Renal cortex interstitium (tissue), 11 donors: ENCODE data around the gene MACROD2. TPM values are rescaled to one million over a fixed set of nuclear protein-coding genes. Genes with fewer than 3 reads are reported as not detected.
A peak's percentile ranks its signal among the peaks of the same experiment; 100 is the strongest.

ENCODE experiments used
- DNase-seq, 11 donors: peaks; one replicate each; pipeline ENCODE4 v3.0.0-alpha.2; 2013; ENCODE audit warnings: low read depth in 9 of 11, low spot score in 4 of 11; ENCODE audit errors: extremely low read depth in 1 of 11
- polyA plus RNA-seq, 3 donors: library from polyadenylated mRNA; unstranded; fragments of 120-200 nt; gene quantifications; one replicate each; pipeline ENCODE4 v1.2.1, GENCODE V29; 2013; ENCODE audit not compliant: insufficient read length in 3 of 3

Gene MACROD2
- polyA plus RNA-seq, 3 donors, result 12.2 to 14.6 (median 14.0) TPM

- DNase-seq, result no peak
Observed at GRCh38 chr20:15422966-15423365, 1427.7 kb downstream of the MACROD2 start.

- no peak for DNase-seq
Observed at GRCh38 chr20:15439551-15439950, 1444.2 kb downstream of the MACROD2 start.

- no peak for DNase-seq
Observed at GRCh38 chr20:15440049-15440820, 1444.9 kb downstream of the MACROD2 start.

- no peak for DNase-seq
Observed at GRCh38 chr20:15445056-15445840, 1449.9 kb downstream of the MACROD2 start.

- peak; percentile 11 to 70 (median 46) for DNase-seq
Observed at GRCh38 chr20:15446373-15446772, 1451.1 kb downstream of the MACROD2 start.

- no peak for DNase-seq
Observed at GRCh38 chr20:15447549-15447948, 1452.2 kb downstream of the MACROD2 start.

GRCh38 chr20:15449061-15449460 is 1453.7 kb downstream of the MACROD2 start:
- no peak for DNase-seq

GRCh38 chr20:15451241-15451640 is 1455.9 kb downstream of the MACROD2 start:
- DNase-seq, result no peak

- DNase-seq, result no peak
Observed at GRCh38 chr20:15455279-15455678, 1460.0 kb downstream of the MACROD2 start.

- DNase-seq, result no peak
Observed at GRCh38 chr20:15461938-15462337, 1466.6 kb downstream of the MACROD2 start.

- DNase-seq, result peak in 4 of 11 donors; percentile 17 to 32 (median 28)
Observed at GRCh38 chr20:15475483-15475882, 1480.2 kb downstream of the MACROD2 start.

GRCh38 chr20:15476186-15476585 is 1480.9 kb downstream of the MACROD2 start:
- no peak for DNase-seq

- no peak for DNase-seq
Observed at GRCh38 chr20:15476781-15477180, 1481.5 kb downstream of the MACROD2 start.

- DNase-seq, result no peak
Observed at GRCh38 chr20:15482525-15482924, 1487.2 kb downstream of the MACROD2 start.

GRCh38 chr20:15485519-15485918 is 1490.2 kb downstream of the MACROD2 start:
- DNase-seq, result no peak

- no peak for DNase-seq
Observed at GRCh38 chr20:15487030-15487429, 1491.7 kb downstream of the MACROD2 start.

- DNase-seq, result no peak
Observed at GRCh38 chr20:15487682-15488081, 1492.4 kb downstream of the MACROD2 start.

- DNase-seq, result no peak
Observed at GRCh38 chr20:15491575-15491974, 1496.3 kb downstream of the MACROD2 start.

GRCh38 chr20:15494851-15495250 is 1499.5 kb downstream of the MACROD2 start:
- peak in 4 of 11 donors; percentile 6 to 22 (median 16) for DNase-seq

GRCh38 chr20:15496501-15497039 is 1501.3 kb downstream of the MACROD2 start:
- no peak for DNase-seq
